Activated CD4-positive, CD25-positive, alpha-beta regulatory T cell treated with anti-CD3 and anti-CD28 coated beads, Interleukin-2, amount 50 U/mL, for 24 hours (primary cell): ENCODE measurements around the gene C10orf62.
"Not testable (repeated sequence)": the region's sequence is repeated elsewhere in the genome, so short reads cannot be mapped to it uniquely, and the experiment has no call there.

Experiments
- ATAC-seq, 2 donors: fragments of 150-1000 bp; cut with Tn5 transposase; one replicate each; pipeline ENCODE4 v1.10.0; 2021; ENCODE audit warnings: mild to moderate bottlenecking in 1 of 2, moderate library complexity in 1 of 2

C10orf62 gene

GRCh38 chr10:97589479-97589878 is at the start of gene C10orf62:
TSS of gene C10orf62 (plus strand) at chr10:97589721. CDS start at chr10:97589898, 177 bp downstream.
- no peak for ATAC-seq

- no peak for ATAC-seq
These were observed 48.6 kb upstream of the C10orf62 start for GRCh38 chr10:97540669-97541500.

- ATAC-seq, result peak; percentile 50 to 61
These were observed 47.1 kb upstream of the C10orf62 start for GRCh38 chr10:97542169-97543024.

GRCh38 chr10:97543025-97543546 is 46.4 kb upstream of the C10orf62 start:
- ATAC-seq, result peak; percentile 83 to 87

- no peak for ATAC-seq
These were observed 42.9 kb upstream of the C10orf62 start for GRCh38 chr10:97546456-97547270.

- ATAC-seq, result no peak
These were observed 42.3 kb upstream of the C10orf62 start for GRCh38 chr10:97547271-97547600.

GRCh38 chr10:97547962-97548361 is 41.6 kb upstream of the C10orf62 start:
- no peak for ATAC-seq

- no peak for ATAC-seq
These were observed 40.6 kb upstream of the C10orf62 start for GRCh38 chr10:97548828-97549455.

- ATAC-seq, result no peak
These were observed 39.8 kb upstream of the C10orf62 start for GRCh38 chr10:97549587-97550322.

- no peak for ATAC-seq
These were observed 39.0 kb upstream of the C10orf62 start for GRCh38 chr10:97550336-97551149.

- no peak for ATAC-seq
These were observed 38.2 kb upstream of the C10orf62 start for GRCh38 chr10:97551271-97551670.

- ATAC-seq, result peak; percentile 91 to 98
These were observed 35.9 kb upstream of the C10orf62 start for GRCh38 chr10:97553575-97554031.

- not testable (repeated sequence) for ATAC-seq
These were observed 35.2 kb upstream of the C10orf62 start for GRCh38 chr10:97554336-97554735.

- not testable (repeated sequence) for ATAC-seq
These were observed 34.0 kb upstream of the C10orf62 start for GRCh38 chr10:97555541-97555940.

GRCh38 chr10:97560731-97561381 is 28.7 kb upstream of the C10orf62 start:
- not testable (repeated sequence) for ATAC-seq

GRCh38 chr10:97561386-97562077 is 28.0 kb upstream of the C10orf62 start:
- ATAC-seq, result not testable (repeated sequence)

- ATAC-seq, result not testable (repeated sequence)
These were observed 27.2 kb upstream of the C10orf62 start for GRCh38 chr10:97562329-97562728.

GRCh38 chr10:97563337-97563736 is 26.2 kb upstream of the C10orf62 start:
- ATAC-seq, result no peak

GRCh38 chr10:97564776-97565175 is 24.7 kb upstream of the C10orf62 start:
- ATAC-seq, result no peak
